ENCODE data around the gene JPH3. TPM values are rescaled to one million over a fixed set of nuclear protein-coding genes. Genes with fewer than 3 reads are reported as not detected.

Gene JPH3
- polyA plus RNA-seq, 1 donor from 2014 or later, result 22.2 TPM

DNA sequence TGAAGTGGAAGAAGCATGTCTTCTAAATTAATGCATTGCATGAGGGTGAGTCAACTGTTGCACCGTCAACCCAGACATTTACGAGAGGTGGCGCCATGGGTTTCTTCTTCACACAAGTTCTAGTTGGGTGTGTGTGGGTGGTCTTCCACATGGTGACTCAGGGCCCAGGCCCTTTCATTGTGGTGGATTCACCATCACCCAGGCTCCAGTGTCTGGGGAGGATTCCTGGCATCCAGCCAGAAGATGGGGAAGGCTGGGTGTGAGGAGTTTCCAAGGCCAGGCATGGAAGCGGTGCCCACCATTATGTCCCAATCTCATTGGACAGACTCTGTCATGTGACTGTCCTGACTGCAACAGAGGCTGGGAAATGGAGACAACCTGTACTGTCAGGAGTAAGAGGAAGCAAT is 21.4 kb upstream of the JPH3 start:
- no peak overlapping the region for H3K9ac ChIP-seq (ENCODE audit: low read length)
- H3K4me3 ChIP-seq (ENCODE audit: low read length), result no peak overlapping the region
- H3K36me3 ChIP-seq (ENCODE audit: insufficient read depth, low read length), result no peaks in the 10 kb centered on the region
- no peaks in the 10 kb centered on the region for H3K79me2 ChIP-seq (replicated peaks; ENCODE audit: insufficient read depth, low read length)
- no peaks in the 10 kb centered on the region for H3F3A ChIP-seq (ENCODE audit: insufficient read depth, low read length, poor library complexity, severe bottlenecking)
- H3K9me2 ChIP-seq (ENCODE audit: insufficient read depth, low read length), result no peaks in the 10 kb centered on the region
- TF ChIP-seq EP300 (conservative IDR thresholded peaks at IDR 0.05; ENCODE audit: poor library complexity, severe bottlenecking) (no peak), CTCF (IDR thresholded peaks at IDR 0.05; ENCODE audit: poor library complexity, severe bottlenecking) (no peak), TAF1 (IDR thresholded peaks at IDR 0.05; ENCODE audit: low read depth) (no peak), RAD21 (conservative IDR thresholded peaks at IDR 0.05) (no peak), POLR2AphosphoS5 (IDR thresholded peaks at IDR 0.05) (no peak), EZH2 (IDR thresholded peaks at IDR 0.05; ENCODE audit: borderline replicate concordance, insufficient read depth, low read length, poor library complexity, severe bottlenecking) (no peak), REST (IDR thresholded peaks at IDR 0.05; ENCODE audit: borderline replicate concordance) (no peak), SMC3 (conservative IDR thresholded peaks at IDR 0.05; ENCODE audit: poor library complexity) (no peak), MXI1 (conservative IDR thresholded peaks at IDR 0.05; ENCODE audit: poor library complexity, severe bottlenecking) (no peak)
- no peaks in the 10 kb centered on the region for H3K27me3 ChIP-seq (ENCODE audit: insufficient read depth, low read depth, low read length)
- no peak overlapping the region for H3K4me2 ChIP-seq (ENCODE audit: low read length)
- H3K9me3 ChIP-seq (ENCODE audit: low read length), result no peaks in the 10 kb centered on the region
- no peak overlapping the region for H2AFZ ChIP-seq (ENCODE audit: low read depth, low read length)
- no peak overlapping the region for H3K27ac ChIP-seq (ENCODE audit: low read length)
- no peaks in the 10 kb centered on the region for H4K20me1 ChIP-seq (ENCODE audit: insufficient read depth)

DNA sequence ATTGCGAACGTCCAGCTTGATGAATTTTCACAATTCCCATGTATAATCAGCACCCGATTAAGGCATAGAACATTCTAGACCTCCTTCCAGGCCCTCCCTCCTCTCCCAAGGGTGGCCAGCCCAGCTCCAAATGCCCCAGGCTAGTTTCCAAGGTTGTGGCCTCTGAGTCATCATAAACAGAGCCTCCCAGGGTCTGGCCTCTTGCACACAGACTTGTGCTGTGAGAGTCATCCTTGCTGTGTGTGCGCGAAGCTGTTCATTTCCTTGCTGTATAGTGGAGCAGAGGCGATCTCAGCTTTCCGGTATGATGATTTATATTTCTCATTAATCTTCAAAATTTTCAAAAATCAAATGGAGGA is 20.5 kb upstream of the JPH3 start:
- no peaks in the 10 kb centered on the region for H4K20me1 ChIP-seq (ENCODE audit: insufficient read depth)
- no peak for TF ChIP-seq EZH2 (IDR thresholded peaks at IDR 0.05; ENCODE audit: borderline replicate concordance, insufficient read depth, low read length, poor library complexity, severe bottlenecking)
- TF ChIP-seq SMC3 (conservative IDR thresholded peaks at IDR 0.05; ENCODE audit: poor library complexity), result no peak
- no peak for TF ChIP-seq TAF1 (IDR thresholded peaks at IDR 0.05; ENCODE audit: low read depth)
- TF ChIP-seq CTCF (IDR thresholded peaks at IDR 0.05; ENCODE audit: poor library complexity, severe bottlenecking), result no peak
- TF ChIP-seq RAD21 (conservative IDR thresholded peaks at IDR 0.05), result no peak
- TF ChIP-seq MXI1 (conservative IDR thresholded peaks at IDR 0.05; ENCODE audit: poor library complexity, severe bottlenecking), result no peak
- no peak for TF ChIP-seq REST (IDR thresholded peaks at IDR 0.05; ENCODE audit: borderline replicate concordance)
- no peak for TF ChIP-seq POLR2AphosphoS5 (IDR thresholded peaks at IDR 0.05)
- TF ChIP-seq EP300 (conservative IDR thresholded peaks at IDR 0.05; ENCODE audit: poor library complexity, severe bottlenecking), result no peak
- no peak overlapping the region for H3K4me3 ChIP-seq (ENCODE audit: low read length)
- no peaks in the 10 kb centered on the region for H3K27me3 ChIP-seq (ENCODE audit: insufficient read depth, low read depth, low read length)
- H3K79me2 ChIP-seq (replicated peaks; ENCODE audit: insufficient read depth, low read length), result no peaks in the 10 kb centered on the region
- no peak overlapping the region for H3K9ac ChIP-seq (ENCODE audit: low read length)
- no peaks in the 10 kb centered on the region for H3K9me3 ChIP-seq (ENCODE audit: low read length)
- H3K4me2 ChIP-seq (ENCODE audit: low read length), result no peak overlapping the region
- no peaks in the 10 kb centered on the region for H3F3A ChIP-seq (ENCODE audit: insufficient read depth, low read length, poor library complexity, severe bottlenecking)
- H2AFZ ChIP-seq (ENCODE audit: low read depth, low read length), result no peak overlapping the region
- no peaks in the 10 kb centered on the region for H3K36me3 ChIP-seq (ENCODE audit: insufficient read depth, low read length)
- H3K27ac ChIP-seq (ENCODE audit: low read length), result no peak overlapping the region
- no peaks in the 10 kb centered on the region for H3K9me2 ChIP-seq (ENCODE audit: insufficient read depth, low read length)
